Neural cell (in vitro differentiated cells): Measurements from ENCODE around the gene KRT80.

Source experiments
- CTCF ChIP-seq: fragments of 450-650 bp; IDR thresholded peaks from 2 replicates; pipeline ENCODE4 v1.5.1; 2014; ENCODE audit warnings: antibody characterized with exemption, mild to moderate bottlenecking, moderate library complexity; ENCODE audit not compliant: poor library complexity, severe bottlenecking
- EZH2 ChIP-seq: fragments of 200-600, 300-800 bp; shearing (Covaris generic), sonication (generic); IDR thresholded peaks from 2 replicates; pipeline ENCODE4 v1.6.1; 2014; ENCODE audit warnings: antibody characterized with exemption, low read length, borderline replicate concordance, mild to moderate bottlenecking; ENCODE audit not compliant: insufficient read depth, poor library complexity, severe bottlenecking
- POLR2AphosphoS5 ChIP-seq: IDR thresholded peaks from 2 replicates; pipeline ENCODE4 v1.6.1; 2012

GRCh38 chr12:52187640-52188039, 4.2 kb downstream of the KRT80 start:
- no peak for TF ChIP-seq CTCF
- no peak for TF ChIP-seq EZH2
- no peak for TF ChIP-seq POLR2AphosphoS5
